Upper lobe of left lung (tissue), 4 donors: ENCODE results near the gene PAPSS1.

Source experiments
- POLR2A ChIP-seq, 4 donors: fragments of 450-650 bp; IDR thresholded peaks; one replicate each; pipeline ENCODE4 v1.5.1; 2016 to 2017; ENCODE audit warnings: antibody characterized with exemption in 4 of 4, mild to moderate bottlenecking in 2 of 4
- TF ChIP-seq, protein P1 (sequence below), 6 experiments: fragments of 450-650 bp in 4 of 6; fragments of 200-600 bp in 2 of 6; sonication (generic) in 2 of 6; IDR thresholded peaks; one replicate each; pipeline ENCODE4 v1.5.1; 2016 to 2019; ENCODE audit warnings: antibody characterized with exemption in 6 of 6

DNA sequence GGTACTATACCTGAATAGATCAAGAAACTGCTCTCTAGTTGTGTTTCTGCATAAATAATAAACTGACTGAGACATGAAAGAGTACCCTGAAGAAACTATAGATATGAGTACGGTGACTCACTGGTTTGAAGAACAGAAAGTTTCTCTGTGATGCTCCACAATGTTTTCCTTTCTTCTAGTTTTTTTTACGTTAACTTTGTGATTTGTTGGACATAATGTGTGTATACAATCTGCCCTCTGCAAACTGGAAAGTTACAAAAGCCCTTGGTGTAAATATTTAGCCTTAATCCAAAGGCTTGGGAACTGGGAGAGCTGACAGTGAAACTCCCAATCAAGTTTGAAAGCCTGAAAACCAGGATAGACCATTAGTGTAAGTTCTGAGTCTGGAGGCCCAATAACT lies 31.6 kb upstream of the PAPSS1 start:
- TF ChIP-seq, protein P1, sequence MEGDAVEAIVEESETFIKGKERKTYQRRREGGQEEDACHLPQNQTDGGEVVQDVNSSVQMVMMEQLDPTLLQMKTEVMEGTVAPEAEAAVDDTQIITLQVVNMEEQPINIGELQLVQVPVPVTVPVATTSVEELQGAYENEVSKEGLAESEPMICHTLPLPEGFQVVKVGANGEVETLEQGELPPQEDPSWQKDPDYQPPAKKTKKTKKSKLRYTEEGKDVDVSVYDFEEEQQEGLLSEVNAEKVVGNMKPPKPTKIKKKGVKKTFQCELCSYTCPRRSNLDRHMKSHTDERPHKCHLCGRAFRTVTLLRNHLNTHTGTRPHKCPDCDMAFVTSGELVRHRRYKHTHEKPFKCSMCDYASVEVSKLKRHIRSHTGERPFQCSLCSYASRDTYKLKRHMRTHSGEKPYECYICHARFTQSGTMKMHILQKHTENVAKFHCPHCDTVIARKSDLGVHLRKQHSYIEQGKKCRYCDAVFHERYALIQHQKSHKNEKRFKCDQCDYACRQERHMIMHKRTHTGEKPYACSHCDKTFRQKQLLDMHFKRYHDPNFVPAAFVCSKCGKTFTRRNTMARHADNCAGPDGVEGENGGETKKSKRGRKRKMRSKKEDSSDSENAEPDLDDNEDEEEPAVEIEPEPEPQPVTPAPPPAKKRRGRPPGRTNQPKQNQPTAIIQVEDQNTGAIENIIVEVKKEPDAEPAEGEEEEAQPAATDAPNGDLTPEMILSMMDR (IDR thresholded peaks at IDR 0.05) = no peak
- TF ChIP-seq POLR2A (IDR thresholded peaks at IDR 0.05) = no peak
